Ovary (tissue), 9 donors: ENCODE data around the gene PPP1R37. TPM values are rescaled to one million over a fixed set of nuclear protein-coding genes. Genes with fewer than 3 reads are reported as not detected.
A peak's percentile ranks its signal among the peaks of the same experiment; 100 is the strongest.

Experiments used
- DNase-seq, 5 donors: peaks; one replicate each; pipeline ENCODE4 v3.0.0-alpha.2; 2019 to 2020
- H3K27ac ChIP-seq, 2 donors: fragments of 200-600 bp; one replicate each; pipeline versions ENCODE4 v1.5.1 to v1.8.0; 2019 to 2022
- H3K27me3 ChIP-seq: fragments of 200-600 bp; one replicate; pipeline ENCODE4 v1.8.0; 2022
- H3K36me3 ChIP-seq: fragments of 200-600 bp; sonication (generic); one replicate; pipeline ENCODE4 v1.5.1; 2019
- H3K4me1 ChIP-seq: one replicate; pipeline ENCODE4 v1.8.1; 2013; ENCODE audit warnings: mild to moderate bottlenecking, moderate library complexity; ENCODE audit not compliant: insufficient read depth
- H3K4me3 ChIP-seq: fragments of 200-600 bp; sonication (generic); one replicate; pipeline ENCODE4 v1.5.1; 2017
- H3K9me3 ChIP-seq, 2 donors: fragments of 200-600 bp in 1 of 2; sonication (generic) in 1 of 2; one replicate each; pipeline versions ENCODE4 v1.5.1 to v1.8.1; 2013 to 2019; ENCODE audit warnings: mild to moderate bottlenecking in 1 of 2, moderate library complexity in 1 of 2
- EP300 ChIP-seq: sonication (generic); formaldehyde crosslinking; IDR thresholded peaks from one replicate; pipeline ENCODE4 v1.6.1; 2017; ENCODE audit warnings: antibody characterized with exemption
- POLR2A ChIP-seq: fragments of 450-650 bp; IDR thresholded peaks from one replicate; pipeline ENCODE4 v1.6.1; 2017; ENCODE audit warnings: antibody characterized with exemption, mild to moderate bottlenecking, moderate library complexity
- WGBS, 3 donors: extraction: QIAGEN DNeasy Blood & Tissue Kit in 1 of 3; methylation state at CpG; one replicate each; pipeline versions ENCODE4 v1.1.5 to v1.1.7; 2013 to 2017; 5-methylcytosine and 5-hydroxymethylcytosine counted together
- intact Hi-C, 4 donors: fragments of 100-400 bp; cut with DNase I; formaldehyde crosslinking; loops; one replicate each; pipeline versions ENCODE4 v1.11.0 to v1.15.1; 2022 to 2023
- polyA plus RNA-seq, 2 donors: library from polyadenylated mRNA; stranded (reverse); fragments of 200-250 nt in 1 of 2; fragments of 350-450 nt in 1 of 2; fragmentation: Illumina TruSeq in 1 of 2; extraction: RNeasy Lipid Tissue Mini Kit (QIAGEN cat#74804) in 1 of 2; gene quantifications; one replicate each; pipeline ENCODE4 v1.2.3, GENCODE V29; 2013 to 2014
- total RNA-seq, 7 donors: library from RNA; depleted of rRNA in 2 of 7; stranded (reverse); fragments of >200 nt in 2 of 7; fragmentation: NEBNext Ultra II Directional in 3 of 7; extraction: Animal tissue kit (Norgen Biotek cat#: 25700) in 3 of 7; gene quantifications; one replicate each; pipeline versions ENCODE4 v1.1.0 to v1.2.4, GENCODE V29; 2016 to 2023
- TF ChIP-seq, protein P1 (sequence below), 3 donors: fragments of 450-650 bp in 2 of 3; fragments of 200-600 bp in 1 of 3; IDR thresholded peaks; one replicate each; pipeline versions ENCODE4 v1.5.1 to v1.8.0; 2016 to 2022; ENCODE audit warnings: antibody characterized with exemption in 3 of 3, mild to moderate bottlenecking in 1 of 3
- donor health status: DM: no; HTN: no; CAD: no; lungs with moderate emphysema.
- donor health status: DM: no; HTN: no; CAD: no.
- donor health status: Bipolar disorder and iron deficiency.
- donor health status: DM: yes; HTN: yes; CAD: no.
- donor health status: DM: no; HTN: no; CAD: no.
- donor health status: DM: yes; HTN: yes; CAD: no.

The PPP1R37 gene
- total and polyA plus RNA-seq, 9 donors: 5.5 to 28.4 (median 20.2) TPM

DNA sequence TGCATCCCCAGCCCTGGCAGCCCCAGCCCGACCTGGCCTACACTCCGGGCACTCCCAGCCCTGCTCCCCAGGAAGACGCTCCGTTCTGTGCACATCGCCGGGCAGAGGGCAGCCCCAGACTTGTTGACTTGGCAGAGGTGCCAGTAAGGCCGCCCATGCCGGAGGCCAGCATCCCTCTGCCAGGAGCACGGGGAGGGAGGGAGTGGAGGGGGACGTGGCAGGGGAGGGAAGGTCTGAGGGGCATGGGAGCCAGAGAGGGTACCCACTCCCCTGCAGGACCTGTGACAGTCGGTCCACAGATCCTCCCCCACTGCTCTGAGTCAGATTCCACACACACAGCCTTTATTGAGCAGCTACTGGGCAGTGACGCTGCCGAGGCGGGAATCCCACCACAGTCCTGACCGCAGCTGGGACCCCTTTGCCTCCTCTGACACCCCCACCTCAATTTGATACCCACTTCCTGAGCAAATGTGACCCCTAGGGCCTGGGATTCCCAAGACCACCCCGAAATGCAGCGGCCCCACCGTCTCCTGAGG, 69.7 kb downstream of the PPP1R37 start:
- Histone ChIP-seq H3K9me3 (no peaks in the 10 kb centered on the region), H3K27ac (no peak overlapping the region), H3K4me3 (no peak overlapping the region), H3K4me1 (no peaks in the 10 kb centered on the region), H3K27me3 (no peaks in the 10 kb centered on the region), H3K36me3 (no peaks in the 10 kb centered on the region)
- intact Hi-C loops: no loop called here
- no peak for DNase-seq
- 54 to 80% (median 75%) methylated on average over 15 to 18 of the region's 18 CpGs for WGBS, 3 donors
- TF ChIP-seq, protein P1, sequence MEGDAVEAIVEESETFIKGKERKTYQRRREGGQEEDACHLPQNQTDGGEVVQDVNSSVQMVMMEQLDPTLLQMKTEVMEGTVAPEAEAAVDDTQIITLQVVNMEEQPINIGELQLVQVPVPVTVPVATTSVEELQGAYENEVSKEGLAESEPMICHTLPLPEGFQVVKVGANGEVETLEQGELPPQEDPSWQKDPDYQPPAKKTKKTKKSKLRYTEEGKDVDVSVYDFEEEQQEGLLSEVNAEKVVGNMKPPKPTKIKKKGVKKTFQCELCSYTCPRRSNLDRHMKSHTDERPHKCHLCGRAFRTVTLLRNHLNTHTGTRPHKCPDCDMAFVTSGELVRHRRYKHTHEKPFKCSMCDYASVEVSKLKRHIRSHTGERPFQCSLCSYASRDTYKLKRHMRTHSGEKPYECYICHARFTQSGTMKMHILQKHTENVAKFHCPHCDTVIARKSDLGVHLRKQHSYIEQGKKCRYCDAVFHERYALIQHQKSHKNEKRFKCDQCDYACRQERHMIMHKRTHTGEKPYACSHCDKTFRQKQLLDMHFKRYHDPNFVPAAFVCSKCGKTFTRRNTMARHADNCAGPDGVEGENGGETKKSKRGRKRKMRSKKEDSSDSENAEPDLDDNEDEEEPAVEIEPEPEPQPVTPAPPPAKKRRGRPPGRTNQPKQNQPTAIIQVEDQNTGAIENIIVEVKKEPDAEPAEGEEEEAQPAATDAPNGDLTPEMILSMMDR (IDR thresholded peaks at IDR 0.05): no peak
- TF ChIP-seq EP300 (no peak), POLR2A (no peak)

DNA sequence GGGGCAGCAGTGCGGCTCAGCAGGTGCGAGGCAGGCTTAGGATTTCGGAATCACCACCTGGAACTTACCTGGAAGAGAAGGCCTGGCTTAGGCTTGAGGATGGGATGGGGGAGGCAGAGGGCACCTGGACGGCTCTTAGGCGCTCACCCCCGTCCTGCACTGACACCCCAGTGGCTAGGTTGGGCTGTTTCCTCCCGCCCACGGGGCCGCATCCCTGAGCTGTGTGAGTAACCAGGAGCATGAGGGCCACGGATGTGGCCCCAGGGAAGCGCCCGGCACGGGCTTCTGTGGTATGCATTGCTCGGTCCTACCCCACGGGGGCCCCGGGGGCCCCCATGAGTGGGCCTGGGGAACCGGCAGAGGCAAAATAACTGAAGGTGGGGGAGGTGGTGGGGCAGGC, 70.2 kb downstream of the PPP1R37 start:
- Histone ChIP-seq H3K9me3 (no peaks in the 10 kb centered on the region), H3K27ac (no peak overlapping the region), H3K4me1 (no peaks in the 10 kb centered on the region), H3K36me3 (no peaks in the 10 kb centered on the region), H3K27me3 (no peaks in the 10 kb centered on the region), H3K4me3 (no peak overlapping the region)
- TF ChIP-seq EP300 (no peak), POLR2A (no peak)
- TF ChIP-seq, protein P1 (IDR thresholded peaks at IDR 0.05): no peak
- no peak for DNase-seq
- WGBS, 3 donors: 79 to 91% (median 82%) methylated on average over 17 of the region's 17 CpGs
- intact Hi-C loops: no loop called here

DNA sequence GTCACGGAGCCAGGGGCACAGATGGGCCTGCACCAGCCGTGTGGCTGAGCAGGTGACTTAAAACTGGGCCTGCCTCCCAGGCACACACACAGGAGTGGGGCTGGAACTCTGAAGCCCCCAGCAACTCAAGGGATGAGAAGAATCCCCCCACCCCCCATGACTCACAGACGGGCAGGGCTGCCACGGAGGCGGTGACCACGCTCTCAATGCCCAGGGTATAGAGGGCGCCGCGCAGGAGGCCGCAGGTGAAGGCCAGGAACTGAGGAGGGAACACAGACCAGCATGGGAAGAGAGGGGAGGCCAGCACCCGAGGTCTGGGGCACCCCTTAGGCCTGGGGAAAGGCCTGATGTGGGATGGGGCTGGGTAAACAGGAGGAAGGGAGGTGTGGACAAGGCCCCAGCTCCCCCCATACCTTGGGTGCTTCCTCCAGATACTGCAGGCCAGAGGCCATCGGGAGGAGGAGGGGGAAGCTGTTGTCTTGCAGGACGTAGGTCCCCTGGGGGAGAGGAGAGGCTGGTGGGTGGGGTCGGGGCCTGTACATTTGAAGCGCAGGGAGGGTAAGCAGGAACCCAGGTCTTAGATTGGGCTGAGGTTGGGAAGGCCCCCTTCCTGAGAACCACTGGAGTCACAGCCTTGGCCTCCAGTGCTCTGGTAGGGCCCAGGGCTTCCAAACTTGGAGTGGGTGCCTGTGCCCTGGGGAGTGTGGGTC, 70.9 kb downstream of the PPP1R37 start:
- Histone ChIP-seq H3K4me3 (no peak overlapping the region), H3K9me3 (no peaks in the 10 kb centered on the region), H3K27me3 (no peaks in the 10 kb centered on the region), H3K4me1 (no peaks in the 10 kb centered on the region), H3K36me3 (no peaks in the 10 kb centered on the region), H3K27ac (no peak overlapping the region)
- TF ChIP-seq, protein P1 (IDR thresholded peaks at IDR 0.05): no peak
- no peak for TF ChIP-seq EP300
- TF ChIP-seq POLR2A: no peak
- 75 to 80% (median 79%) methylated on average over 7 to 15 of the region's 15 CpGs for WGBS, 3 donors
- no peak for DNase-seq
- intact Hi-C loops: no loop called here

DNA sequence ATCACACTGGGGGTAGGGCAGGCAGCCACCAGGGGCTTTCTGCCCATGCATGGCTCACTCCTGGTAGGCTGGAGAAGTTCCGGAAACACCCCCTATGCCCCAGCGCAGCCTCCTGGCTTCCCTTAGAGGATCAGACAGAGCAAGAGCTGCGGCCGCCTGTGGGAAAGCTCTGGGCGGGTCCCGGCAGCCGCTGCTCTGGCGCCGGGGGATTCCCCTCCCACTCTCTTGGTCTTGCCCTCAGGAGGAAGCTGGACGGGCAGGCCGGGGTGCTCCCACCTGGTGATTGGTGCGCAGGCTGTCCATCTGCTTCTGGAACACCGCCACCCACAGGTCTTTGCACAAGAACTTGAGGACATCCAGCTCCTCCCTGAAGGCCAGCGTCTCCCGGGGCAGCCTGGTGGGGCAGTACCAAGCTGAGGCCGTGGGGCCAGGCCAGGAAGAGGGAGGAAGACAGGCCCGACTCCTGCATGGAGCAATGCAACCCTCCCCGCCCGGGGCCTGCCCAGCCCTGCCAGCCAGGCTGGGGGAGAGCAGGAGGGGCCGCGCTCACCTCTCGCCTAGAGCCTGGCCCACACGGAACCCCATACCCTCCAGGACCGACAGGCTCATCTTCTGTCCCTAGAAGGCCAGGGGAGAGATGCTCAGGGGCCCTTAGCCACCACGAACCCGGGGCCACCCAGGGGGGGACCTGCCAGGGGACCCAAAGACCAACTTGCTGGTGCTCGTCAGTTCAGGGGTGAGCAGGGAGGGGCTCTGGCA, 71.8 kb downstream of the PPP1R37 start:
- H3K27ac ChIP-seq: no peak overlapping the region
- H3K27me3 ChIP-seq: no peaks in the 10 kb centered on the region
- H3K36me3 ChIP-seq: no peaks in the 10 kb centered on the region
- TF ChIP-seq POLR2A (no peak), EP300 (no peak)
- TF ChIP-seq, protein P1 (IDR thresholded peaks at IDR 0.05): no peak
- H3K4me1 ChIP-seq: no peaks in the 10 kb centered on the region
- peak; percentile 41 to 72 (median 60) for DNase-seq
- H3K4me3 ChIP-seq: no peak overlapping the region
- H3K9me3 ChIP-seq: no peaks in the 10 kb centered on the region
- 11 to 31% (median 28%) methylated on average over 15 to 27 of the region's 27 CpGs for WGBS, 3 donors
- intact Hi-C loops: no loop called here
